Glutamatergic neuron (in vitro differentiated cells): ENCODE measurements around the gene PGF. TPM values are rescaled to one million over a fixed set of nuclear protein-coding genes. Genes with fewer than 3 reads are reported as not detected.

Experiments used
- DNase-seq: peaks from one replicate; pipeline ENCODE4 v3.0.0; 2022
- H3K27ac Mint-ChIP-seq: one replicate; pipeline ENCODE4 v1.8.0; 2020; ENCODE audit warnings: mild to moderate bottlenecking, mixed read lengths, inconsistent platforms; ENCODE audit not compliant: unreplicated experiment
- H3K27me3 Mint-ChIP-seq: one replicate; pipeline ENCODE4 v1.8.0; 2020; ENCODE audit warnings: mild to moderate bottlenecking, moderate library complexity, mixed read lengths, inconsistent platforms; ENCODE audit not compliant: unreplicated experiment
- H3K36me3 Mint-ChIP-seq: one replicate; pipeline ENCODE4 v1.8.0; 2020; ENCODE audit warnings: mild to moderate bottlenecking, mixed read lengths, inconsistent platforms; ENCODE audit not compliant: unreplicated experiment
- H3K4me1 Mint-ChIP-seq: one replicate; pipeline ENCODE4 v1.8.0; 2020; ENCODE audit warnings: mild to moderate bottlenecking, low read depth, mixed read lengths, inconsistent platforms; ENCODE audit not compliant: unreplicated experiment
- H3K4me3 Mint-ChIP-seq: one replicate; pipeline ENCODE4 v1.8.0; 2020; ENCODE audit warnings: mild to moderate bottlenecking, mixed read lengths, inconsistent platforms; ENCODE audit not compliant: unreplicated experiment
- H3K9me3 Mint-ChIP-seq: one replicate; pipeline ENCODE4 v1.8.0; 2020; ENCODE audit warnings: mild to moderate bottlenecking, moderate library complexity, mixed read lengths, inconsistent platforms; ENCODE audit not compliant: unreplicated experiment
- total RNA-seq: library from RNA; stranded (reverse); fragmentation: NEBNext Ultra II Directional; extraction: Animal tissue kit (Norgen Biotek cat#: 25700); gene quantifications from one replicate; pipeline ENCODE4 v1.2.1, GENCODE V29; 2021; ENCODE audit not compliant: unreplicated experiment
- TF ChIP-seq, protein P1 (sequence below): fragments of 200-600 bp; sonication (generic); IDR thresholded peaks from one replicate; pipeline ENCODE4 v1.5.0; 2021; ENCODE audit not compliant: partially characterized antibody, unreplicated experiment

The PGF gene
- total RNA-seq, 1 donor from 2014 or later = 7.9 TPM

DNA sequence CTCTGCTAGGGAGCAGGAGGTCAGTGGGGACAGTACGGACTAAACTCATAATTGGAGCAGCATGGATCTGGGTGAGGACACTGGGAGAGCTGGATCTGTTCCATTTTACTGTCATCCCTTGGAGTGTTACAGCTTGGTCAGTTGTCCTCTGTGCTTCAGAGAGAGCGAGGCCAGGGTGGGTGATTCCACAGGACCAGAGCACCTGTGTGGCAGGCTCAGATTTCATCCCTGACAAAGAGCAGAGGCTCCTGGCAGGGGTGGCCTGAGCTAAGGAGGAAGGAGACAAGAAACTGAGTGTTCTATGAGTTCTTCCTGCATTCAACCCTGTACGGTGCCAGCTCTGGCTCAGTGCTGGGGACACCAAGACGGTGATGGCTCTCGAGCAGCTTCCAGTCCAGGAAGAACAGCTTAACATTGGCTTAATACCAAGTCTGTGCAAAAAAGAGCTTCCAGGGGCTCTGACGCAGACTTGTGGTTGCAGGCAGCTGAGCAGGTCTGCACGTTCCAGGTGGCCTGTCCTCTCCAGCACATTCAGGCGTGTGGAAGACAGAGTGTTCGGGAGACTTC is 8.4 kb upstream of the PGF start:
- TF ChIP-seq, protein P1, sequence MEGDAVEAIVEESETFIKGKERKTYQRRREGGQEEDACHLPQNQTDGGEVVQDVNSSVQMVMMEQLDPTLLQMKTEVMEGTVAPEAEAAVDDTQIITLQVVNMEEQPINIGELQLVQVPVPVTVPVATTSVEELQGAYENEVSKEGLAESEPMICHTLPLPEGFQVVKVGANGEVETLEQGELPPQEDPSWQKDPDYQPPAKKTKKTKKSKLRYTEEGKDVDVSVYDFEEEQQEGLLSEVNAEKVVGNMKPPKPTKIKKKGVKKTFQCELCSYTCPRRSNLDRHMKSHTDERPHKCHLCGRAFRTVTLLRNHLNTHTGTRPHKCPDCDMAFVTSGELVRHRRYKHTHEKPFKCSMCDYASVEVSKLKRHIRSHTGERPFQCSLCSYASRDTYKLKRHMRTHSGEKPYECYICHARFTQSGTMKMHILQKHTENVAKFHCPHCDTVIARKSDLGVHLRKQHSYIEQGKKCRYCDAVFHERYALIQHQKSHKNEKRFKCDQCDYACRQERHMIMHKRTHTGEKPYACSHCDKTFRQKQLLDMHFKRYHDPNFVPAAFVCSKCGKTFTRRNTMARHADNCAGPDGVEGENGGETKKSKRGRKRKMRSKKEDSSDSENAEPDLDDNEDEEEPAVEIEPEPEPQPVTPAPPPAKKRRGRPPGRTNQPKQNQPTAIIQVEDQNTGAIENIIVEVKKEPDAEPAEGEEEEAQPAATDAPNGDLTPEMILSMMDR = no peak
- H3K9me3 Mint-ChIP-seq = peaks cover 2% of the 10 kb centered on the region
- H3K4me3 Mint-ChIP-seq = no peak overlapping the region
- H3K27me3 Mint-ChIP-seq = peaks cover 8% of the 10 kb centered on the region
- peaks cover 4% of the 10 kb centered on the region for H3K4me1 Mint-ChIP-seq
- H3K27ac Mint-ChIP-seq = no peak overlapping the region
- DNase-seq = no peak
- peaks cover 6% of the 10 kb centered on the region for H3K36me3 Mint-ChIP-seq

DNA sequence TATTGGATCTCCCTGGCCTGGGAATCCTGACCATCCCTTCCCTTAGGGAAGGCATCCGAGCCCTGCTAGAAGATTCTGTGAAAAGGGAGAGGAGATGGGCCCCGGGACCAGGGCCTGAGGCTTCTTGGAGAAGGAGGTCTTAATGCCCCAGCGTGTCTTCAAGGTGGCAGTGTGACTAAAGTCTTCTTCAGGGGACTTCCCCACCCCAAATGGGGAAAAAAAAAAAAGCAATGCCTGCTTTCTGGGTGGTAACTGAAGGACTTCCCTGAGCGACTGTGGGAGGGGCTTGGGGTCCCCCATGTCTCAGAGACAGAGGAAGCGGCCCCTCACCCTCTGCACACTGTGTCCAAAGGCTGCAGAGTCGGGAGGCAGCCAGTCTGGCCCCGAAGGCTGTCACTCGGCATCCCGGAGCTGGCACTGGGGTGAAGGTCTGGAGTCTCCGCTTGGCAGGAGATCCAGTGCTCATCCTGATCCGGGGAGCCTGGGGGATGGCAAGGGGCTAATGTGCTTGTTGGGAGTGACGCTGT is 7.8 kb upstream of the PGF start:
- peaks cover 8% of the 10 kb centered on the region for H3K27me3 Mint-ChIP-seq
- H3K4me3 Mint-ChIP-seq = no peak overlapping the region
- DNase-seq = no peak
- TF ChIP-seq, protein P1 = no peak
- no peak overlapping the region for H3K27ac Mint-ChIP-seq
- peaks cover 4% of the 10 kb centered on the region for H3K4me1 Mint-ChIP-seq
- H3K36me3 Mint-ChIP-seq = peaks cover 6% of the 10 kb centered on the region
- peaks cover 2% of the 10 kb centered on the region for H3K9me3 Mint-ChIP-seq

- Mint-ChIP-seq H3K27ac (no peak overlapping the region), H3K36me3 (peaks cover 6% of the 10 kb centered on the region), H3K9me3 (peaks cover 2% of the 10 kb centered on the region), H3K4me3 (no peak overlapping the region), H3K27me3 (peaks cover 8% of the 10 kb centered on the region), H3K4me1 (peaks cover 3% of the 10 kb centered on the region)
- TF ChIP-seq, protein P1 = no peak
- DNase-seq = no peak
Measured at GRCh38 chr14:74962493-74962892, 7.1 kb upstream of the PGF start.

DNA sequence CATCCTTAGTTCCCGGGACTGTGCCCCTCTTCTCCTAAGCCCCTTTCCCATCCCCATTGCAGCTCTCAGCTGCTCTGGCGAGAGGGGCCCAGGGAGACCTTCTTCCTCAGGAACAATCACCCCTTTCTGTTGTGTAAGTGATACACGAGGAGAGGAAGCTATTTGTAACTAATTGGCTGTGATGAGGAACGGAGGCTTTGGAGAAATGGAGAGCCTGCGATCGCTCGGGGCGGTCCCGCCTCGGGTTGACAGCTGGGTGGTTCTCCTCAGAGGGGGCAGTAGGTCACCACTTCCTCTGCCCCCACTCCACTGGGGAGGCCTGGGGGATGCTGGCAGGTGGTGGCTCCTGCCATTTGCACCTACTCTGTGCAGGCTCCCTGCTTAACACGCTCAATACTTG is 6.6 kb upstream of the PGF start:
- H3K27ac Mint-ChIP-seq = no peak overlapping the region
- peaks cover 6% of the 10 kb centered on the region for H3K36me3 Mint-ChIP-seq
- no peaks in the 10 kb centered on the region for H3K4me1 Mint-ChIP-seq
- DNase-seq = no peak
- peaks cover 2% of the 10 kb centered on the region for H3K9me3 Mint-ChIP-seq
- H3K27me3 Mint-ChIP-seq = peaks cover 8% of the 10 kb centered on the region
- TF ChIP-seq, protein P1 = no peak
- no peak overlapping the region for H3K4me3 Mint-ChIP-seq

DNA sequence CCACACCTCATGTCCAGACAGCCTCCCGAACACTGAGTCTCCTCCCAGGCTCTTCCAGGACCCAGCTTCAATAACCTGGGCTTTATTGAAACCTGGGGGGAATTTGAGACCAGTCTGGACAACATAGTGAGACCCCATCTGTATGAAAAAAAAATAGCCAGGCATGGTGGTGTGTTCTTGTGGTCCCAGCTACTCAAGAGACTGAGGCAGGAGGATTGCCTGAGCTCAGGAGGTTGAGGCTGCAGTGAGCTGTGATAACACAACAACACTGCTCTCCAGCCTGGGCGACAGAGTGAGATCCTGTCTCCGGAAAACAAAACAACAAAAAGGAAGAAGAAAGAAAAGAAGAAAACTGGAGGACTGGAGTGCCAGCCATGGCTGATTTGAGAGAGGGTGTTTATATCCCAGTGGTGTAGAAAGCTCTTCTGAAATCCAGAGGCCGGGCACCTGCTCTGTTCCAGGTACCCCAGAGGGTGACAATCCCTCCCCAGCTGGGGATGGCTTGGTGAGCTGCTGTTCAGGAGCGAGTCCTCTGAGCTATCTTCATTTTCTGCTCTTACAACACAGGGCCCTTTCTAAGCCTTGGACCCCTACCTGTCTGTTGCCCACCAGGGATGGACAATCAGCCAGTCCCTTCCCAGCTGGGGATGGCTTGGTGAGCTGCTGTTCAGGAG is 6.0 kb upstream of the PGF start:
- Mint-ChIP-seq H3K27me3 (peaks cover 8% of the 10 kb centered on the region), H3K4me3 (no peak overlapping the region), H3K9me3 (peaks cover 2% of the 10 kb centered on the region), H3K36me3 (peaks cover 6% of the 10 kb centered on the region), H3K4me1 (peaks cover 1% of the 10 kb centered on the region), H3K27ac (no peak overlapping the region)
- no peak for DNase-seq
- TF ChIP-seq, protein P1 = no peak
